Activated CD4-positive, CD25-positive, alpha-beta regulatory T cell treated with anti-CD3 and anti-CD28 coated beads, Interleukin-2, amount 50 U/mL, for 24 hours (primary cell): ENCODE results near the gene PTPN9.
"Not testable (repeated sequence)": the region's sequence is repeated elsewhere in the genome, so short reads cannot be mapped to it uniquely, and the experiment has no call there.

Experiments used
- ATAC-seq, 2 donors: fragments of 150-1000 bp; cut with Tn5 transposase; one replicate each; pipeline ENCODE4 v1.10.0; 2021; ENCODE audit warnings: mild to moderate bottlenecking in 1 of 2, moderate library complexity in 1 of 2

The PTPN9 gene

DNA sequence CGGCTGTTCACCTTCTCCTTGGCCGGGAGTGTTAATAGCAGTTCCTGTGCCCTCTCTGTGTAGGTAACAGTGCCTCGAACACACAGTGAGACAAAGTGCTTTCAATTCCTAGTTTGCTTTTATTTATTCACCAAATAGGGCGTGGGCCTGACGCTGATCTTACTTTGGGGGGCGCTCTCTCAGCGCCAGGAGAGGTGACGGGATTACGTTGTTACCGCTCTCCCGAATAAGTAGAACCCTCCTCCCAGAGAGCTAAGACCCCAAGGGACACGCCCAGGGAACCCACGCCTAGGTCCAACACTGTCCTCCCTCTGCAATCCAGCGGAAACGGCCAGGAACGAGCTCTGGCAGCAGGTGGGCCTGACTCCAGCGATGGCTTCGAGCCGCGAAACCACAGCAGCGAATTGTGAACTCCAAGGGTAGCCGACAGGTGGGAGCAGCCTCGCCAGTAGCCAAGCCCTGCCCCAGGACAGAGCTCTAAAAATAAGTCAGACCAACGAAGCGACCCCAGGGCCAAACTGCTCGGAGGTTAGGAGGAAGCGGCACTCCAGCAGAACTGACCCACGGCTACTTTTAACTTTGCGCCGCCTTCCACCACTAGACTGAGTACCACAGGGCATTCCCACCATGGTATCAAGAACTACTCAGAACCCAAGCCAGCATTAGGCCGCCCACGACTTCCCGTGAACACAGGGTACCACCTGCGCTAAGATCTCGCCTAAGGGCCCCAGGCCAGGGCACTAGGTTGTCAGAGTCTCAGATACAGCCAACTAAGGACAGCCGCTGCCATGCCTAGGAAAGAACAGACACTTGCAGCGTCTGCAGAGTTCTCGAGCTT is 126.0 kb downstream of the PTPN9 start:
- peak; percentile 2 to 3 for ATAC-seq

DNA sequence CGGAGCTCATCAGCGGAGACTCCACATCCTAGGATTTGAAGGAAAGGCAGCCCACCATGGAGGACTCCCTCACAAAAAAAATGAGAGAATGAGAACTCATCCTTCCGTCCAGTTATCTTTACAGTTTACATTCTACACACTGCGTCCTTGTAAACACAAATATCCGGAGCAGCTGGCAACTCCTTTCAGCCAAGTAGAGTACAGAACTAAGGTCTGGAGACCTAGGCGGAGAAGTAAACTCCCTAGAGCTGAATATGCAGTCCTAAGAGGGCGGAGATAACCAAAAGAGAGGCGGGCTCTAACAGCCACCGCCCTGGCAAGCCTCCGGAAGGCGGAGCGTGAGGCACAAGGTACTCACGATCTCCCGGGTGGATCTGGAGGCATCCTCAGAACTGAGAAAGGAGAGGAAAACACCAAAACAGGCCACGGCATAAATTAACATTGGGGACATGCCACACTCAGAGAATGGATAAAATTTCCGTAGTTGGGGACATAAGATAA is 126.7 kb downstream of the PTPN9 start:
- ATAC-seq, result peak; percentile 4 to 6

DNA sequence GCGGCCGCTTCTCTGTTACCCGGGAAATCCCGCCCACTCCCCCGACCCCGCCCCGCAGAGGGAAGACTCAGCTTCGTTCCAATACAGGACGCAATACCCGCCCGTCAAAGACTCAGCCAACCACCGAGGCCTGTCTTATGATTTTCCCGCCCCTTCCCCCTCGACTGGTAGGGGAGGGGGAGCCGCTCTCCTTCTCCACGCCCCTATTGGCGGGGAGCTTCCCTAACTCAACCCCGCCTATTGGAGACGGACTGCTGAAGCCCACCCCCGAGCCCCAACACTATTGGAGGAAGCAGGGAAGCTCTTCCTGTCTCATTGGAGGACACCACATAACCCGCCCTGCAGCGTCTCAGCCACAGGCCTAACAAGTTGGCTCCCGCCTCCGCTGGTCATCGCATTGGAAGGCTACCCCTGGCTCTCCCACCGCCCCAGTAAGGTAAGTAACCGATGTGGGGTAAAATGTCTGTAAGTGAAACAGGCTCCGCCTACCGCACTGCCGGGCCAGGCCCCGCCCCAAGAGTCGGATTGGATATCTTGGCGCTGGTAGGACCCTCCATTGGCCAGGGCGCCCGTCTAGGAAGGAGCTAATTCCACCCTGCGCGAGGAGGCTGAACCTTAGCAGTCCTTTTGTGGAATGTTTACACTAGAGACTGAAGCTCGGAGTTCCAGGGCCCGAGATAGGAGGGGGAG is 127.3 kb downstream of the PTPN9 start, which contains the start of gene SIN3A:
Gene SIN3A (minus strand): TSS at position 17 of the 690 bp plus-strand sequence. CDS start 21,315 bp downstream, outside the sequence.
- ATAC-seq, result peak; percentile 58 to 61

DNA sequence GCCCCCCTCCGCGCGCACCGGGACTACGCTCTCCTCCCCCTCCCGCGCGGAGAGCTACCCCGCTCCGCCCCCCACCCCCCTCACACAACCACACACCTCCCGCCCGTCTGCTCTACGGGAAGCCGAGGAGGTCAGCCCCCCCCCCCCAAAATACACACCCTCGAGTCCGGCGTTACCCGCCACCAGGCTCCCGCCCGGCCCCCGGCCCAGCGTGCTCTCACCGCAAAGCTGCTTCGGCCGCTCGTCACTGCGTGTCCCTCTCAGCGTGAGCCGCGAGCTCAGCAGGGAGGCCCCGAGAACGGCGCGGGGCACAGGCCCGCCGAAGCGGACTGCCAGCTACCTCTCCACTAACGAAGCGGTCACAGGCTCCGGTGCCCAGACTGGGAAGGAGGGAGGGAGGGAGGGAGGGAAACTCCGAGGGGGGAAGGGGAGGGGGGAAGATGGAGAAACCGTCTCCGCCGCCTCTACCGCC is 127.9 kb downstream of the PTPN9 start:
- ATAC-seq, result no peak

DNA sequence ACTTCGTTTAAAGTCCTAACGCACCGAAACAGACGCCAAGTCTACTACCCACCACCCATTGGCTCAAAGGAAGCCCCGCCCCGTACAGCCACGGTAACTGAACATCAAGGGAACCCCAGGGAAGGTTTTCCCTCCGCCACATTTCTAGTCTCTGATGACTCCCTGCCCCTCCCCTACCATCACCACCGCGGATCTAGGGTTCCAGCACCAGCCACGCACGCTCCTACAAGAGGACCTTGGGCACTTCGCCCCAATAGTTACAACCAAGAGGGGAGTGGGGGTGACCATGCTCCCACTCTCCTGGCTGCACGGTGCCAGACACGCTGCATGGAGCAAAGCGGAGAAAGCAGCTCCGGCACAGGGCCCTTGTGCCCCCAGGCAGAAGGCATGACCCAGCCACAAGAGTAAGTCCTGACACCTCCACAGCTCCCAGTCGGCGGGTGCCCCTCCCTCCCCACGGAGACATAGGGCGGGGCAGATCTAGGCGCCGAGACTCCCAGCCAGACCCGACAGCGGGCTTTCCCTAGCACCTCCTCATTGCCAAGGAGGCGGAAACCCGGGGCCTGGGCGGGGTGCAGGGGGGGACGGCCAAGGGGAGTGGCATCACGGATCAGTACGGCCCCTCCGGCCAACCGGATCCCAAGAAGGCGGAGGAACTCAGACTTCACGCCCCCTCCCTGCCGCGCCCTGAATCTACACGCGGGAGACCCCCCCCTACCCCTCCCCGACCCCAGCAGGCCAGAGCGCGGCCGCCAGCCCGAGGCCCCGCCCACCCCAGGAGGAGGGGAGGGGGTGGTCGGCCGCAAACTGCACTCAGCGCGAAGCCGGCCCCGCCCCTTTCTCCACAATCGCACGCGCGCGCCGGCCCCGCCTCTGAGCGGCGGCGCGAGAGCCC is 128.6 kb downstream of the PTPN9 start:
- ATAC-seq, result peak; percentile 34 to 36

DNA sequence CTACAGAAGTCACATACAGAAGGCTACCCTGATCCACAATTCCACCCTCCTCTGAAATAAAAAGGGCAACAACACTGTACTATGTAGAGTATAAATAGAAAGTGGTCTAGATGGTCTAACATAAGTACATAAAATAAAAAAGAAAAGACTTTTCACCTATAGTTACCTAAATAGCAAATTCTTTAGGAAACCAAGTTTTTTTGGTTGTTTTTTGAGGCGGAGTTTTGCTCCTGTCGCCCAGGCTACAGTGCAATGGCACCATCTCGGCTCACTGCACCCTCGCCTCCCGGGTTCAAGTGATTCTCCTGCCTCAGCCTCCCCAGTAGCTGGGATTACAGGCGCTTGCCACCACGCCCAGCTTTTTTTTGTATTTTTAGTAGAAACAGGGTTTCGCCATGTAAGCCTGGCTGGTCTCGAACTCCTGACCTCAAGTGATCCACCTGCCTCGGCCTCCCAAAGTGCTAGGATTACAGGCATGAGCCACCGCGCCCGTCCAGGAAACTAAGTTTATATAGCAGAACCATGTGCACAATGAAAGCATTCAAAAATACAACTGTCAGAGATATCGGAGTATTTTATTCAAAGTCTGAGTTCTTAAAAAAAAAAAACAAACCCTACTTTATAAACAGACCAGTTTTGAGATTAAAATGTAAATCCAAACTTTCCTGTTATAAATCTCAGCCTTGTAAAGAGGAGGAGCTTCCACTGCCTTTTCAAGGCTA is 129.4 kb downstream of the PTPN9 start:
- no peak for ATAC-seq

DNA sequence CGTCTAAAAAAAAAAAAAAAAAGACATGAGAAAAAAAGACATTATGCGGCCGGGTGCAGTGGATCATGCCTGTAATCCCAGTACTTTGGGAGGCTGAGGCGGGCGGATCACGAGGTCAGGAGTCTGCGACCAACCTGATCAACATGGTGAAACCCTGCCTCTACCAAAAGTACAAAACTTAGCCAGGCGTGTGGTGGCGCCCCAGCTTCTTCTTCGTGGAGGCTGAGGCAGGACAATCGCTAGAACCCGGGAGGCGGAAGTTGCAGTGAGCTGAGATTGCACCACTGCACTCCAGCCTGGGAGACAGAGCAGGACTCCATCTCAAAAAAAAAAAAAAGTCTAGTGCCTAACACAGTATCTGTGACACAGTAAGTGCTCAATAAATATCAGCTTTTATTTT is 130.9 kb downstream of the PTPN9 start:
- not testable (repeated sequence) for ATAC-seq

DNA sequence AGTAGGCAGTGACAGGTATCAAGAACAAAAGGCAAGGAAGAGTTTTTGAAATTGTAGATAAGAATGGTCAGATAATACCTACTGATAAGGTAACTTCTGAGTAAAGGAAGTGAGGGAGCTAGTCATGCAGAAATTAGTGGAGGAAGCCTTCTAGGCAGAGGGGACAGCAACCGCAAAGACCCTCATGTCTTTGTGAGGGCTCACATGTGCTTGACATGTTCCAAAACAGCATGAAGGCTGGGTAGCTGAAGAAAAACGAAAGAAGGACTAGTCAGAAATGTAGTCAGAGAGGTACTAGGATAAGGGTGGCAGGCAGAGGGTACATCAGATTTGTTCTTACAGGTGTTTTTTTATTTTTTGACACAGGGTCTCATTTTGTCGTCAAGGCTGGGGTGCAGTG is 133.0 kb downstream of the PTPN9 start:
- peak; percentile 3 to 11 for ATAC-seq

DNA sequence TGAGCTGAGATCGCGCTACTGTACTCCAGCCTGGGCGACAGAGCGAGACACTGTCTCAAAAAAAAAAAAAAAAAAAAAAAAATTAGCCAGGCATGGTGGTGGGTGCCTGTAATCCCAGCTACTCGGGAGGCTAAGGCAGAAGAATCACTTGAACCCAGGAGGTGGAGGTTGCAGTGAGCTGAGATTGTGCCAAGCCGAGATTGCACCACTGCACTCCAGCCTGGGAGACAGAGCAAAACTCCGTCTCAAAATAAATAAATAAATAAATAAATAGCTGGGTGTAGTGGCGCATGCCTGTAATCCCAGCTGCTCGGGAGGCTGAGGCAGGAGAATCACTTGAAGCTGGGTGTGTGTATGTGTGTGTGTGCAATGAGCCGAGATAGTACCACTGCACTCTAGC is 133.8 kb downstream of the PTPN9 start:
- not testable (repeated sequence) for ATAC-seq

DNA sequence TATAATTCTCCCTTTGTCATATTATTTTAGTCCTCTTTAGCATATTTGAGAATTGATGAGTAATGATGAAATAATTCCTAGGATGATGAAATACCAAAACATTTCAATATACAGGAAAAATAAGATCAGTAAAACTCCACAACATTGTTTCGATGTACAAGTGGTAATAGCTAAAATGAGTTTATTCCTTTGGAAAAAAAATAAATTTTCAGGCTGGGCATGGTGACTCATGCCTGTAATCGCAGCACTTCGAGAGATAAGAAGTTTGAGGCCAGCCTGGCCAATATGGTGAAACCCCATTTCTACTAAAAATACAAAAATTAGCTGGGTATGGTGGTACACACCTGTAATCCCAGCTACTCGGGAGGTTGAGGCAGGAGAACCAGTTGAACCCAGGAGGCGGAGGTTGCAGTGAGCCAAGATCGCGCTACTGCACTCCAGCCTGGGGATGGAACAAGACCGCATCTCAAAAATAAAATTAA is 135.1 kb downstream of the PTPN9 start:
- ATAC-seq, result not testable (repeated sequence)

DNA sequence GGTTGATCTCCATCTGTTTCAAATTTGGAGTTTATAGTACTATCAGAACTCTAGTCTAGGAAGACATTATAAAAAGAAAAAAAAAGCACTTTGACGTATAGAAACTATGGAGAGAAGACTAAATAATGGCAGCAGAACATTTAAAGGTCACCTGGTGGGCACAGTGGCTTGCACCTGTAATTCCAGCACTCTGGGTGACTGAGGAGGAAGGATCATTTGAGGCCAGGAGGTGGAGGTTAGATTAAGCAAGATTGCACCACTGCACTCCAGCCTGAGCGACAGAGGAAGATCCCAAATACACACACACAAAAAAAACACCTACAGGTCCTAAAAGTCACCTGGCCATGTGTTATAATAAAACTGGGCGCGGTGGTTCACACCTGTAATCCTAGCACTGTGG is 141.4 kb downstream of the PTPN9 start:
- no peak for ATAC-seq

DNA sequence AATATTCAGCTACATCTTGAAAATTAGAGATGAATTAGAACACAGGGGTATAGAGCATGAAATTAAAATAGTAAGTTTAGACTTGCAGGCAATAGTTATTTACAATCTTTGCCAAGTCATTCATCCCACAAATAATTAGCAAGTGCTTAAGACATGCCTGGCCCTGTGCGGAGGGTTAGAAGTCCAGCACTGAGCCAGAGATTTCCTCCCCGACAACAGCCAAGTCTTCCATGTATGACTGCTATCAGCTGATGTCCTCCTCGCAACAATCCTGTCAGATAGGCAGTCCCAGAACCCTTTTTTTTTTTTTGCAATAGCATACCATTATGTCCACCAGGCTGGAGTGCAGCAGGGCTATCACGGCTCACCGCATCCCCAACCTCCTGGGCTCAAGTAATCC is 142.2 kb downstream of the PTPN9 start:
- no peak for ATAC-seq

DNA sequence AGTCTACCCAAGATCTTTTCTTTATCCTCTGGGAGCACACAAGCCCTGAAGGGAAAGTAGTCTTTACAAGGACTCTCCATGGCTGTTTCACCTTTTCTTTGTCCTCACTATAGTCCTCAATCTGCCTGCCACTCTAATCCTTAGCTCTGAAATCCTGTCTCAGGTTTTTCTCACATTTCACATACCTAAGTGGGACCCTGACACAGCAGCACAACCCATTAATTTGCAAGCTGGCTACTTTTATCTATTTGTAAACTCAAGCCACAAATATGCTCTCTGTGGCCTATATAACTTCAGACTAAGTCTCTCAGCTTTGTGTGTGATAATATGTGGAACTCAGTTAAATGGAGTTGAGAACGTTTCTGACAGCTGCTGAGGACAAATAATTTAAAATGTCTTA is 147.4 kb downstream of the PTPN9 start:
- ATAC-seq, result no peak

DNA sequence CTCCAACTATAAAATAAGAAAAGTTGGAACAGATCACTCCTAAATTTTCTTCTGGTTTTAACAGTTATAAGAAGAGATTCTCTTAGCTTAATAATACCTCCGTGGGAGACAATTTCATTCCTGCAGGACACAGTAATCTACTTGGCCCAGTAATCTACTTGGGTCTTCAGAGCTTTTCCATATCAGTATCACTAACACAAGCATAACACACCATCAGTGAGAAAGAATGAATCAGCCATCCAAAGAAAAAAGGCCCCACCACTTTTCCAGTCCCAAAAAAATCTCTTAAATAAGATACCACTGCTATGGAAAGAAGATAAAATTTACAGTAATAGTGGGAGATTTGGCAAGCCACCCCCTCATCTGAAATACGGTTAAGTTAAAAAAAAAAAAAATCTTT is 147.8 kb downstream of the PTPN9 start:
- ATAC-seq, result no peak

DNA sequence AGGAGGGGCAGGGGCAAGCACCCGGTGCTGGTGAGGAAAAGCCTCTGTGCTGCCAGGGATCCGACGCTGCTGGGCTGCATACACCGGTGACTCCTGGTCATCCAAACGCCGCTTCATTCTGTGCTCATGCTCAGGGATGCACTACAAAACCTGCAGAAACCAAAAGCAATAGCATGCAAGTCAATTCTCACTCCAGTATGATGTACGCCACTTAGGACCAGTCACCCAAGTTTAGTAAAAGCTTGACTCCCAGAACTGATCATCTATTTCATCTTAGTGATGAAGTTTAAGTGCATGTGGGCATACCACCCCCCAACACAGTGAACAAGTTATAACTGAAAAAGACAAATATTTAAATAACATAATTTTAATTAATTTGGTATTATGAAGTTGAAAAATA is 148.9 kb downstream of the PTPN9 start:
- ATAC-seq, result no peak

DNA sequence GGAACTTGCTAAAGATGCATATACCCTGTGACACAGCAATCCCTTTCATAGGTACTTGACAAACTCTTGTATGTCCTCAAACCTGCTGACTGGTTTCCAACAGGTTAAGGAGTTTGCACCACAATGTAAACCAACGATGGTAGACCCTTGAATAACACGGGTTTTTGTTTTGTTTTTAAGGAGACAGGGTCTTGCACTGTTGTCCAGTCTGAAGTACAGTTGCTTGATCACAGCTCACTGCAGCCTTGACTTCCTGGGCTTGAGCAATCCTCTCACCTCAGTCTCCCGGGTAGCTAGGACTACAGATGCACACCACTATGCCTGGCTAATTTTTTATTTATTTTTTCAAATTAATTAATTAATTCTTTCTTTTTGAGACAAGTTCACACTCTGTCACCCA is 151.0 kb downstream of the PTPN9 start:
- ATAC-seq, result no peak

DNA sequence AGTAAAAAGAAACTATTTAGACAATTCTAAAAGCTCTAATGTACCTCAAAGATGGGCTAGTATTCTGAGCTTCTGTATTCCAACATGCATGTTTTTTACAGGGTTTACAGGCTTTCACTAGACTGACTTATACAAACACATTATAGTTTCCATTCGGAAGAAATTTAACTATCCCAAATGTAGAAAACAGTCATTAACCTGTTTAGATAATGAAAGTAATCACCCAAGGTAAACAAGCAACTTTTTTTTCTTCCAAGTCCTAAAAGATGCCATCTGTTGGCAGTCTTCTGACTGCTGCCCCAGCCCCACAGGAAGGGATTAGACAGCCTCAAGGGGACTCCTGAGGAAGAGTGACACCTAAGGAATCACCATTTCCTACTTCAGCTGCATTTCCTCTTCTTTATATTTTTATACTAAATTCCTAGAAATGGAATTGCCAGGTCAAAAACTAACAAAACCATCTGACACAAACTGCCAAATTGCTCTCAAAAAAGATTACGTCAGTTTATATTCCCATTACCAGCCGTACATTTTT is 153.1 kb downstream of the PTPN9 start:
- no peak for ATAC-seq

DNA sequence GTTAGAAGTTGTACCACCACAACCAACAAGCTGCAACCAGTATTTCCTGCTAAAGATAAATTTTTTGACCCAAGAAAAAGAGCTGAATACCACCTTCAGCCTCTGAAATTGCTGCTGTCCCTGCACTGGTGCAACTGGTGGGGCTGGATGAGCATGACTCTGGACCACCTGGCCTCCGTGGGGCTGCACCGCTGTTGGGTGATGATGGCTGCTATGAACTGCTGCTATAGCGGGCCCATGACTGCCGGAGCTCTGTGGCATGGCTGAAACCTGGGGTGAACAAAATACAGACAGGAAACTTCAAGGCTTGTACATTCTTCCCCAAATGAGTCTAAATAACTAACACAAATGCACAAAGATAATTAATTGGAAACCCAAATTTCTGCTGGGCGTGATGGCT is 156.6 kb downstream of the PTPN9 start:
- ATAC-seq, result no peak

DNA sequence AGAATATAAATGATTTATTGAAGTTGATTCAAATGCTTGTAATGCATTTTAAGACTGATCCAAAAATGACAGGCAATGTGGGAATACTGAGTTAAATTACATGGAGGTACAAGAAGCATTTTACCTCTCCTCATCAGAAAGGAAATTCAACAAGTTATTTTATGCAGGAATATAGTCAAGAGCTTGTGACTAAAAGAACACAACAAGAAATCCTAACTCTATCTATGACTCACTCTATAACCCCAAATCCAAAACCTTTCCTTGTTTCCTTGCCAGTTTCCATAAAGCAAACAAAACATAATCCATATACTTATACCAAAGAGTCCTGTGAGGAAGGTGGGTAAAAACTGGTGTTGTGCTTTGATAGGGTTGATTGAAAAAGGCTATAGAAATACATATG is 158.4 kb downstream of the PTPN9 start:
- no peak for ATAC-seq

DNA sequence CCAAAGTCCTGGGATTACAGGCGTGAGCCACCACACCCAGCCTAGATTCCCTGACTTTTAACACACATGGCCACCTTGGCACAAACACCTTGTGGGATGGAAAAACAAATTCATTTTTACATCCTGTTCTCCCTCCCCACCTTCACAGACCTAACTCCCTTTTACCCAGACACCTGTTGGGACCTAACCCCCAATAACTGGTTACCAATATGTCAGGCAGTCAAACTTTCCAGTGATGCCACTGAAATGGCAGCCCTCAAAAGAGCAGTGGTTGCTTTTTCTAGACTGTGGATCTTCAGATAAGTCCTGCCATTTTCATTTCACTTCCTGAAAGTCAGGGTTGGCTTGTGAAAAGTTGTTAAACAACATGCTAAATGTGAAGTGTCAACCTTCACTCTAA is 162.5 kb downstream of the PTPN9 start:
- ATAC-seq, result no peak
